ENCODE results near the gene PTPRF.

PTPRF gene

DNA sequence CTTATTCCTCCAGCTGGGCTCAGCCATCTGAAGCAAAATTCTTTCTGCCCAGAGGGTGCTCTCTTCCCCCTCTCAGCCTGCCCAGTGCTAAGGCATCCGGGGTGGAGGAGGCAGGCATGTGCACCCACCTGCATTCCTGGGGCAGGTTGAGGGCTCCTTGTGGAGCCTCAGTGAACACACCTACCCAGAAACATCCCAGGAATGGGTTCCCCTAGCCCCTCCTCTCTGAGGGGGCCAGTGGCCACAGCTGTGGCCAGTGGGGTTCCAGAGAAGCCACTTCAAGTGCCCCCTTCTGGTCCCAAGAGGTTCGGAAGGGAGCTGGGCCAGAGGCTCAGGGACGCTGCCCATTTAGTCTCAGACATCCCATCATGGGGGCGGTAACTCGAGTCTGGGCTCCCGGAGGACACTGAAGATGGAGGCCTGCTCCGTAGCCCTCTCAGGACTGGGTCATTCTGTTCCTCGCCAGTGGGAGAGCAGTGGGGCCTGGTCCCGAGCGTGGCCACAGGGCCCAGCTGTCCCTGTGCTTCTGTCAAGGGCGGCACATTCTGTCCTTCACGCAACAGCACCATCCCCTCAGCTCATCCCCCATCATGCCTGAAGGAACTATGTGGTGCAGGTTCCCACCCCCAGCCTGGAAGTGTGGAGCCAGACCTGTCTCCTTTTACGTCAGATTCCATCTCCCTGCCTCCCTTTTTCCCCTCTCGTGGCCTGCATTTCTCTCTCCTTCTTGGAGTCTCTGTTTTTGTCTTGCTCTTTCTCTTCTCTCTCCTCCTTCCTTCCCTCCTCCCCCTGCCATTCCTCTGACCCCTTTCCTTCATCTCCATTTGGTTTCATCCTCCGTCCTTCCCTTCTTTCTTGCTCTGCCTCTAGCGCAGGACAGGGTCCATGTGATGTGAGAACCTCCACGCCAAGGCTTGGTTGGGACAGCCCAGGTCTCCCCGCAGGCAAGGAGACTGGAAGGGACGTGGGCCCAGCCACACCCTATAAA, 69.6 kb downstream of the PTPRF start:
- peaks cover 47% of the 10 kb centered on the region for H3K36me3 ChIP-seq
- no peak overlapping the region for H3K4me3 ChIP-seq (ENCODE audit: low read depth, low read length)
- TF ChIP-seq, protein P1, sequence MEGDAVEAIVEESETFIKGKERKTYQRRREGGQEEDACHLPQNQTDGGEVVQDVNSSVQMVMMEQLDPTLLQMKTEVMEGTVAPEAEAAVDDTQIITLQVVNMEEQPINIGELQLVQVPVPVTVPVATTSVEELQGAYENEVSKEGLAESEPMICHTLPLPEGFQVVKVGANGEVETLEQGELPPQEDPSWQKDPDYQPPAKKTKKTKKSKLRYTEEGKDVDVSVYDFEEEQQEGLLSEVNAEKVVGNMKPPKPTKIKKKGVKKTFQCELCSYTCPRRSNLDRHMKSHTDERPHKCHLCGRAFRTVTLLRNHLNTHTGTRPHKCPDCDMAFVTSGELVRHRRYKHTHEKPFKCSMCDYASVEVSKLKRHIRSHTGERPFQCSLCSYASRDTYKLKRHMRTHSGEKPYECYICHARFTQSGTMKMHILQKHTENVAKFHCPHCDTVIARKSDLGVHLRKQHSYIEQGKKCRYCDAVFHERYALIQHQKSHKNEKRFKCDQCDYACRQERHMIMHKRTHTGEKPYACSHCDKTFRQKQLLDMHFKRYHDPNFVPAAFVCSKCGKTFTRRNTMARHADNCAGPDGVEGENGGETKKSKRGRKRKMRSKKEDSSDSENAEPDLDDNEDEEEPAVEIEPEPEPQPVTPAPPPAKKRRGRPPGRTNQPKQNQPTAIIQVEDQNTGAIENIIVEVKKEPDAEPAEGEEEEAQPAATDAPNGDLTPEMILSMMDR (IDR thresholded peaks at IDR 0.05; ENCODE audit: low read depth, low read length), result no peak
- H3K27me3 ChIP-seq (ENCODE audit: insufficient read depth, low read depth, severe bottlenecking), result no peaks in the 10 kb centered on the region
- no peaks in the 10 kb centered on the region for H3K9me3 ChIP-seq (ENCODE audit: severe bottlenecking)
- no peak for DNase-seq
- H3K27ac ChIP-seq, result no peak overlapping the region

DNA sequence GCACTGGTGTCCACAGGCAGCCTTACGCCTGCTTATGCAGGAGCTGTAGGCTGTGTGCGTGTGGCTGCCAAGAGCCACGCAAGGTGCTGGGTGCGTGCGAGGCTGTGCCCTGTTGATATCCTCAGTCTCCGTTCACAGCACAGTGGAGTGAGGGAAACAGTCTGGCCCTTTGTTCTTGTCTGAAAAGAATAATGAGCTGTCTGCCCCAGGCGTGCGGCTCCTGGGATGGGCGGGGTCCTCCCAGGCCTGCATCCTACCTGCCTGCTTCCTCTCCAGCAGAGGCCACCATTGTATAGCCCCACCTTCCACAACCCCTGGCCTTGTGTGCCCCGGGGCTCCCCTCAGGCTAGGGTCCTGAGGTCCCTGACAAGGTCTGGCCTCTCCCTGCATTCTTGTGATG, 72.3 kb downstream of the PTPRF start:
- TF ChIP-seq, protein P1 (IDR thresholded peaks at IDR 0.05; ENCODE audit: low read depth, low read length), result no peak
- no peak for DNase-seq
- Histone ChIP-seq H3K4me3 (ENCODE audit: low read depth, low read length) (no peak overlapping the region), H3K27ac (no peak overlapping the region), H3K36me3 (peaks cover 74% of the 10 kb centered on the region), H3K27me3 (ENCODE audit: insufficient read depth, low read depth, severe bottlenecking) (no peaks in the 10 kb centered on the region), H3K9me3 (ENCODE audit: severe bottlenecking) (no peaks in the 10 kb centered on the region)

DNA sequence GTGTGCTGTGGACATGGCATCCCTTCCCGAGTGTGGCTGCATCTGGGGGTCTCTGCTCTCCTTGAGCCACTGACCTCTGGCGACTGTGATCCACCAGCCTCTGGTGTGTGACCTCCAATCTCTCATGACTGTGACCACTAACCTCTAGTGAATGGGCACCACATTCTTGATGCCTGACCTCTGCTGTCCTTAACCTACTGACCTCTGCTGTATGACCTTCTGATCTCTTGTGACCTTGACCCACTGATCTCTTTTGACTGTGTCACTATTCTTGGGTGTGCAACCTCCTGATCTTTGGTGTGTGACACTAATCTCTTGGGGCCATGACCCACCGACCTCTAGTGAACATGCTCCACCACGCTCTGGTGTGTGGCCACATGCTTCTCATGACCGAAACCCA, 73.5 kb downstream of the PTPRF start:
- no peak for DNase-seq
- Histone ChIP-seq H3K4me3 (ENCODE audit: low read depth, low read length) (no peak overlapping the region), H3K27ac (no peak overlapping the region), H3K9me3 (ENCODE audit: severe bottlenecking) (no peaks in the 10 kb centered on the region), H3K27me3 (ENCODE audit: insufficient read depth, low read depth, severe bottlenecking) (no peaks in the 10 kb centered on the region), H3K36me3 (peaks cover 81% of the 10 kb centered on the region)
- TF ChIP-seq, protein P1 (IDR thresholded peaks at IDR 0.05; ENCODE audit: low read depth, low read length), result no peak

GRCh38 chr1:43605157-43605556, 74.5 kb downstream of the PTPRF start:
- H3K9me3 ChIP-seq (ENCODE audit: severe bottlenecking), result no peaks in the 10 kb centered on the region
- H3K27ac ChIP-seq, result no peak overlapping the region
- peaks cover 84% of the 10 kb centered on the region for H3K36me3 ChIP-seq
- no peaks in the 10 kb centered on the region for H3K27me3 ChIP-seq (ENCODE audit: insufficient read depth, low read depth, severe bottlenecking)
- no peak for DNase-seq
- H3K4me3 ChIP-seq (ENCODE audit: low read depth, low read length), result no peak overlapping the region
- TF ChIP-seq, protein P1 (IDR thresholded peaks at IDR 0.05; ENCODE audit: low read depth, low read length), result no peak

DNA sequence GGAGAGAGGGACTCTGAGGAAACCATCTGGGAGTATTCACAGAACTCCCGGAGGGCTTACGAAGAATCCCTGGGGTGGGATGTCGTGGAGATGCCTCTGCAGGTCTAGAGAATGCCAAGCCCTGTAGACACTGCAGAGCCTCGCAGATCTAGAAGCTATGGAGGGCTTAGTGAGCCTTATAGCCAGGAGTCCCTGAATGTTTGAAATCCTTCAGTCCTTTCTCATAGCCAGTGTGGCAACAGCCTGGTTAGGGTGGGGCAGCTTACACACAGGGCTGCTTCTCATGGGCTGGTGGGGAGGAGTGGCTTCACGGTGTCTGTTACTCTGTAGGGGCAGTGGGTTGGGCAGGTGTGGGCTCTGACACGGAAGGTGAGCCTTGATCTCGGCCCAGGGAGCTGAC, 75.1 kb downstream of the PTPRF start:
- TF ChIP-seq, protein P1 (IDR thresholded peaks at IDR 0.05; ENCODE audit: low read depth, low read length), result no peak
- Histone ChIP-seq H3K27me3 (ENCODE audit: insufficient read depth, low read depth, severe bottlenecking) (no peaks in the 10 kb centered on the region), H3K4me3 (ENCODE audit: low read depth, low read length) (no peak overlapping the region), H3K36me3 (peaks cover 85% of the 10 kb centered on the region), H3K9me3 (ENCODE audit: severe bottlenecking) (no peaks in the 10 kb centered on the region), H3K27ac (no peak overlapping the region)
- no peak for DNase-seq

Data from WERI-Rb-1 (cell line).